Activated CD4-positive, alpha-beta T cell treated with anti-CD3 and anti-CD28 coated beads, Interleukin-10, Interleukin-2, amounts not matched to agents 100 ng/mL and 50 ng/mL, durations not matched to agents 16 hours and 8 hours (primary cell): ENCODE results near the gene PLVAP.

ENCODE experiments used
- DNase-seq: peaks from one replicate; pipeline ENCODE4 v3.0.0-alpha.2; 2020

The PLVAP gene

DNA sequence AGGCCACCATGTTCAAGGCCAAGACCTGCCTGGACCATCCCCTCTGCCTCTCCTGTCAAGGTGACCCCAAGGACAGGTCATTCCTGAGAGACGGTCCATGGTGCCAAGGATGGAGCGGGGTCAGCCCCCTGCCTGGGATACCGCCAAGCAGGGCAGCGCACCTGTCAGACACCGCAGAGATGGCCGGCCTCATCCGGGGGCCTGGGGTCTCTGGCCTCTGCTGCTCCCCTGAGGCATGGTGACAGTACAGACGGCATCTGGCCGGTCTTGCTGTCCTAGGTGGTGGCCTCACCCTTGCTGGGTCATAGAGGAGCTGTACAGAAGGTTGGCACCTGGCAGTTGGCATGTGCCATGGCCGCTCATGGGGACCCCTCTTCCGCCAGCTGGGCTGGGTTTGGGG is 56.7 kb downstream of the PLVAP start:
- DNase-seq, result no peak

GRCh38 chr19:17319473-17320238 is 57.5 kb downstream of the PLVAP start:
- DNase-seq, result no peak

- DNase-seq, result no peak
Measured at GRCh38 chr19:17318966-17319365, 58.2 kb downstream of the PLVAP start.

DNA sequence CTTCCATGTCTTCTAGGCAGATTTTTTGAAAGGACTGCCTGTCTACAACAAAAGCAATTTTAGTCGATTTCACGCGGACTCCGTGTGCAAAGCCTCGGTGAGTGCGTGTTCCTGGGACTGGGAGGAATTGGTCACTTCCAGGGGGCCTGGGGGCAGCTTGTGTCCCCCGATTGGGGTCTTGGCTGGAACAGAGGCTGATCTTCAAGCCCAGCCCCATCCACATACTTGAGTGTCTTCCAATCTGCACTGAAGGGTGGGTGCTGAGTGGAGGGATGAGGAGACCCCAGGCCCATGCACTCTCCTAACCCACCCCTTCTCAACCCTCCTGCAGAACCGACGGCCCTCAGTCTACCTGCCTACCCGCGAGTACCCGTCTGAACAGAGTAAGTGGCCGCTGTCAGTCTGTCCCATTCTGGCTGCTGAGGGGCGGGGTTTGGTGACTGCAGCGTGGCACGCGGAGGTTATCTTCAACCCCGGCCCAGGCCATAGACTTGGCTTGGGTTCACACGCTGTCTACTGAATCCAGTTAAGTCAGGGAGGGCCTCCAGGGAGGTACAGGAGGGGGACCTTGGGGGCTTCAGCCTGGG is 63.0 kb downstream of the PLVAP start:
- no peak for DNase-seq

GRCh38 chr19:17312189-17313113 is 64.7 kb downstream of the PLVAP start:
- no peak for DNase-seq

GRCh38 chr19:17311455-17312188 is 65.5 kb downstream of the PLVAP start:
- no peak for DNase-seq

DNA sequence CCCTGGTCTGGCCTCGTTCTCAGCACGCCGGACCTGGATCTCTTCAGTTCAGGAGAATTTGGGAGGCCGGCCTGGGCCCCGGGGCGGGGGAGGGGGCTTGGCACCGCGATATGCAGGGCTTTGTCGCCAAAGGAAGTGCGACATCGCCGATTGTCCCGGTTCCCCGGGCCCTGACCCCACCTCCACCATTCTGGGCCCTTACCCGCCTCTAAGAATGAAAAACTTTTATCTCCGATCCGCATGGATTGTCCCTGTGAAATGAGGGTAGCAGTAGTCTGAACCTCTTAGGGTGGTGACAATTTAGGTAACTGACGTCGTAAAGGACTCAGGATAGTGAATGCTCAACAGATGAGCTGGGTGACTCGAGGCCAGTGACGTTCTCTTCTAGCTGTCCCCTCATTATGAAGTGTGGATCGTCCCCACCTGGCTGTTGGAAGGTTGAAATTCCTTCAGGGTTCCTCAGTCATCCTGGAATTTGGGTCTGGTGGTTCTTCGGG is 67.1 kb downstream of the PLVAP start:
- DNase-seq, result no peak

- DNase-seq, result peak; percentile 100
Measured at GRCh38 chr19:17309198-17309964, 67.8 kb downstream of the PLVAP start, which contains the start of gene DDA1. Gene DDA1, plus strand, starts transcription at chr19:17309563. Its CDS starts 92 bp downstream, at chr19:17309655.

DNA sequence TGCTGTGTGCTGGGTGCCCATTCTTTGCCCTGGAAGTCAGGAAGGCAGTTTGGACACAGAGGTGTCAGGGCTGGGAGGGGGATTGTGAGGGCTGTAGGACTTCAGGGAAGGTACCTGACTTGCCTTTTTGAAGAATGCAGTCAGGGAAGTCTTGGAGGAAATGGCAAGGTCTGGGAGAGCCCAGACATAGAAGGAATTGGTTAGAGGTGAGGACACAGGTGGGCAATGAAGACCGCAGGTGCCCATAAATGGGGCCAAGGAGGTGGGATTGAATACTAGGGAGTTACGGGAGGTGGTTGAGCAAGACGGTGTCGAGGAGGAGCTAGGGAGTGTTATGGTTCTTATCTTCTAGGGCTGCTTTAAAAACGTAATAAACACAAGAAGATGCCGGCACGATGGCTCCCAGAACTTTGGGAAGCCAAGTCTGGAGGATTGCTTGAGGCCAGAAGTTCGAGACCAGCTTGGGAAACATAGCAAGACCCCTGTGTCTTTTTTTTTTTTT is 69.2 kb downstream of the PLVAP start:
- DNase-seq, result no peak

DNA sequence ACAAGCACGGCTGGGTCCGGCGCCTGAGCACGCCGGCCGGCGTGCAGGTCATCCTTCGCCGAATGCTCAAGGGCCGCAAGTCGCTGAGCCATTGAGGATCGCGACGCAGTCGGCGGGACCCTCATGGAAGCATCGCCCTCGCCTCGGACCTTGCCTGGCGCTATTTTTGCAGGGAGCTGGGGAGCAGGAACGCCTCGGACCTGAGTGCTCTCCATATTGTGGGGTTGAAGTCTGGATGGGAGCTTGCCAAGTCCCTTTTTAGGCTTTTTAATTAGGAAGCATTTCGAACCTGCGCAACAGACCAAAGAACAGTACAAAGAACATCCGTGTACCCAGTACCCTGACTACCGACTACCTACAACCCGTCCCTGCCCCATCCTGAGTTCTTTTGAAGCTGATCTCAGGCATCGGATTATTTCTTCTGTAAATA is 70.8 kb downstream of the PLVAP start:
- DNase-seq, result no peak

GRCh38 chr19:17305517-17306284 is 71.4 kb downstream of the PLVAP start, which contains the start of gene MRPL34:
Gene MRPL34, plus strand, starts transcription at chr19:17305872. Its CDS starts 21 bp downstream, at chr19:17305893.
- DNase-seq, result peak; percentile 100

- DNase-seq, result no peak
Measured at GRCh38 chr19:17305216-17305516, 72.0 kb downstream of the PLVAP start.

DNA sequence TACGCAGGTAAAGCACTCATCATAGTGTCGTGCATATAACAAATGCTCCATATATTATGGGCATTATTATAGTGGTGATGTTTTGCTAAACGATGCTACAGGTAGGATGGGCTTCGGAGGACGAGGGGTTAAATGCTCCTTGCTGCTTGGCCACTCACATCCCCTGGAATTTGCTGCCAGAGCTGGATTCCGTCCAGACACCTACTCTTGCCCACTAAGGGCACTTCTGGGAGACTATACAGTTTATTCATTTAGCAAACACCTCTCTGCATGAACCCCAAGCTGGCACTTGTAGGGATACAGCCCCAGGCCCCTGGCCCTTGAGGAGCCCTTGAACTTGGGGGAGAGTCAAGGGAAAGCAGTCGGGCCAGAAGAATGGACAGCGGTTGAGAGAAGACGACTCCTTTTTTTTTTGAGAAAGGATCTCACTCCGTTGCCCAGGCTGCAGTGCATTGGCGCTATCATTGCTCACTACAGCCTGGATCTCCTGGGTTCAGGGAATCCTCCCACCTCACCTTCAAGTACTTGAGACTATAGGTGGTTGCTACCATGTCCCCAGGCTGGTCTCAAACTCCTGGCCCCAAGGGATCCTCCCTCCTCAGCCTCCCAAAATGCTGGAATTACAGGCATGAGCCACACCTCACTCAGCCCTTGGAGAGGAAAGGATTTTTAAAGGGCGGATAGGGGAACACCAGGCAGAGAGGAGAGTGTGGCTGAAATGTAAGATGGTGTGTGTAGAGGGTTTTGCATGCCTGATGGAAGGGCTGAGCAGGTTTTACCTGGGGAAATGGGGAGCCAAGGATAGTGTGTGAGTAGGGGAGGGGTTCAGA is 72.5 kb downstream of the PLVAP start:
- no peak for DNase-seq

- DNase-seq, result no peak
Measured at GRCh38 chr19:17303940-17304267, 73.2 kb downstream of the PLVAP start.

GRCh38 chr19:17303167-17303939 is 73.8 kb downstream of the PLVAP start, which contains the start of gene ABHD8:
Gene ABHD8, minus strand, starts transcription at chr19:17303425. Its CDS starts 1,809 bp downstream, at chr19:17301616.
- DNase-seq, result peak; percentile 96

GRCh38 chr19:17302391-17303166 is 74.6 kb downstream of the PLVAP start:
- no peak for DNase-seq
